HuH-7.5 (cell line): ENCODE measurements around the gene PRKN.

Source experiments
- DNase-seq: peaks from one replicate; pipeline ENCODE4 v3.0.0; 2011; ENCODE audit warnings: low spot score

Gene PRKN

DNA sequence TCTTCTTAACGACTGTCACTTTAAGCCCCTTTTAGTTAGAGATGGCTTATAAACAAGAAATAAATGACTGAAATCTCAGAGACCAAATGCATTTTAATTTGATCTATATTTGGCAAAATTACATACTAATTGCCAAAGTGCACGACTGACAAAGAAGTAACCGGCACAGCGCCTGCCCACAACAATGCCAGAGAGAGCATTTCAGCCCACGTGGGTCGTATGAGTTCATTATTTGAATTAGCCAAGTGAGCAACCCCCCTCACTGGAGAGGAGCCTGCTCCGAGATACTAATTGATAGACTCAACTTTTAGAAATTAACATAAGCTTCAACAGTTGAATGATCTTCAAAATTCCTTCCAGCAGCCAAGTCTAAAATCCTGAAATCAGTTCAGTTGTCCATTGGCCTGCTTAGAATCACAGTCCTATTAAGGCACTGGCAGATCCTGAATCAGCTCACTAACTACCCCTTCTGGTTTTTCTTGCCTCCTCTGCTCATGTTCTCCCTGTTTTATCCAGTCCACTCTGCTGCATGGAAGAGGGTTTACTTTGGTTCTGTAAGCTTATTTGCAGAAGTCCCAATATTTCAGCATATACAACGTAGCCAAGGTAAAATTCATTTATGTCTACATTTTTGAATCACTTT, 934.6 kb downstream of the PRKN start:
- no peak for DNase-seq

DNA sequence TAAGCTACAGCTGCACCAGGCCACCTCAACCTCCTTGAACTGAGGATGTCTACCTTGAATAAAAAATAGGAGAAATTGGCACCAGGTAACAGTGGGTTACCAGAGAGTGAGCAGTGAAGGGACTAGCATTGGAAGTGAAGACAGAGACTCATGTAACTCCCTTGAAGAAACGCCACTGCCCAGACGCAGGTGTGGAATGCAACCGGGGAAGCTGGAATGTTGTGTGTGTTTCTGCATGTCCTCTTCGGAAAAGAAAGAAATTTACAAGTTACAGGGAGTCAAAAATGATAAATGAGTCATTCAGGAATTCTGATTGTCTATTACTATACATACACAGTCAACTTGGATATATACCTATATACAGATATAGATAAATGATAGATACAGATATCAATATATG, 939.0 kb downstream of the PRKN start:
- DNase-seq: no peak

GRCh38 chr6:161772176-161772575, 955.4 kb downstream of the PRKN start:
- DNase-seq: no peak

GRCh38 chr6:161761966-161762365, 965.6 kb downstream of the PRKN start:
- DNase-seq: no peak

GRCh38 chr6:161755080-161755479, 972.5 kb downstream of the PRKN start:
- DNase-seq: no peak

DNA sequence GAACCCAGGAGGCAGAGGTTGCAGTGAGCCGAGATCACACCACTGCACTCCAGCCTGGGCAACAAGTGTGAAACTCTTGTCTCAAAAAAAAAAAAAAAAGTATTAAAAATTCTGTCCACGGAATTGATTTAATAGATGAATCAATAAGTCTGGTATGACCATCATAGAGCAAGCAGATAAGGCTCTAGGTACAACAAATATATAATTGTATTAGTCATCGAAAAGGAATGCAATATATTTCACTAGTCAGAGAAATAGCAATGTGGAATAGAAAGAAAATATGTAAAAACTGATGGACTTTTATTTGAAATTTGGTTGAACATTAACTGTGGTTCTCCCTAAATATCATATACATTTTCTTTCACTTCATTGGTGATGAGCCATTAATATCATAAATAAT, 976.9 kb downstream of the PRKN start:
- DNase-seq: no peak

GRCh38 chr6:161749576-161749975, 978.0 kb downstream of the PRKN start:
- no peak for DNase-seq

DNA sequence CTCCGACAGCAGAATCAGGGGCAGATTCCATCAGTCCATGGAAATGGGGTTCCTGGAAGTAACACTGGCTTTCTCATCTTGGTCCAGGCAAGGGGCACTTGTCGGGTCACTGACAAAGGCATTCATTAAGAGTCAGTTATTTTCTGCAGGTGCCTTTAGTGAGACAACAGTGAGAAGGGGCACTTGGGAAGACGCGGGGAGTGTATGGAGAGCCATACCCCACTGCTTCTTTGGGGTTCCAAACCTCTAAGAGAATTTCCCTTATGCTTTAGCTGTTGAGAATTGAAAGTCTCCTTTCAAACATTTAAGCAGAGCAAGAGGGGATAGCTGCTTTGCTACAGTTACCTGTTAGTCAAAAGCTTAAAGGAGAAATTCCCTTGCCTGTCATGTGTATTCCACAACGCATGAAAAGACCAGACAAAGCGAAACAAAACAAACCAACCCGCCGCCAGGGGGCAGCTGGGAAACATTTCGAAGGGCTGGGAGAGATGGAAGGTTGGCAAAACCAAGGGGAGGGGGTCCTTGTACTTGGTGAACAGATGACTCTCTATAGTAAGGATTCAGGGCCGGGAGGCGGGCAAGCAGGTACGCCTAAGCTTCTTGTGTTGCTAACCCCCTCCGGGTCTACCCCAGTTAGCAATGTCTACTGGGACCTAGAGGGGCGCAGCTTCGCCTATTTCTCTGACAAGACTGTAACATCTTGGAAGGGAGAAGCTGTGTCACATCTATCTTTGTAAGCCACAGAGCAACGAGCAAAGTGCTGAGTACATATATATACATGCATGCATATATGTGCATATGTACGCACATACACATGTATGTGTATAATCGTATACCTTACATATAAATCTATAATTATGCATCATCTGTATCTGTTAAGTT, 978.8 kb downstream of the PRKN start:
- no peak for DNase-seq

DNA sequence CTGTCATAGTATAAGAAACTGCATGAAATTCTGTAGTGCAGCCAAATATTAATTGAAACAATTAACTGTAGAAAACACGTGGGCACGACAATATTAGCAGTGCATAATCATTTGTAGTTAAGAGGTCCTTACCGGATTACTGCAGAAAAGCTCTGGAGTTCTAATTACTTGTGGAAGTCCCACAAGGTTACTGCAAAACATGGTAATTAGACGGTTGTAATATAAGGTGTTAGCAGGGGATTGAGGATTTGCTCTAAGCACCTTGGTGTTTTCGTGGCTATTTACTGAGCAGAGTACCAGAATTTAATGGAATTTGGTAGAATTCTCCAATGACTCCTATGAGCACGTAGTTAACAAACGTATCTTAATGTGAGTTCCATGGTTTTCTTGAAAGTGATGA, 980.1 kb downstream of the PRKN start:
- DNase-seq: no peak

DNA sequence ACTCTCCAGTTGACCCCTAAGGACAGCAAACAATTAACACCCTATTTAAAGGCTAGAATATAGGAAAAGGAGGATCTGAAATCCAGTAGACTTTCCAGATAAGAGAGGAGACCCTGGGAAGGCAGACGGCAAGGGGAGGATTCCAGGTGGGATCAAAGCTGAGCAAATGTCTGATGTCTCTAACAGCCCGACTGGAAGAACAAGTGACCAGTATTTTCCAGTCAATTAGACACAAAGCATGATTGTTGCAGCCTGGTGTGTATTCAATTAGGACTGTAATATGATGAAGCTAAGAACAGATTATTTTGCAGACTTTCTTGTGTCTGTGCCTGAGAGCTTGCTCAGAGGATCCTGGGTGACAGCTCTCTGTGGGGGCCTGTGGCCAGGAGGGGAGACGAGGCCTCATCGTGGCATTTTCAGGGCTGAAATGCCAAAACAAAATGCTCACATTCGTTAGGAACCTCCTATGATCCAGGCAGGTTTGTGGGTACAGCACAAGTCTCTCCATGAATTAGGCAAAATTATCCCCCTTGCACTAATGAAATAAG, 981.9 kb downstream of the PRKN start:
- DNase-seq: no peak

GRCh38 chr6:161745128-161745527, 982.4 kb downstream of the PRKN start:
- DNase-seq: no peak

- no peak for DNase-seq
Observed at GRCh38 chr6:161744211-161745067, 983.1 kb downstream of the PRKN start.

- no peak for DNase-seq
Observed at GRCh38 chr6:161743509-161744178, 983.9 kb downstream of the PRKN start.

GRCh38 chr6:161740486-161740885, 987.1 kb downstream of the PRKN start:
- no peak for DNase-seq

DNA sequence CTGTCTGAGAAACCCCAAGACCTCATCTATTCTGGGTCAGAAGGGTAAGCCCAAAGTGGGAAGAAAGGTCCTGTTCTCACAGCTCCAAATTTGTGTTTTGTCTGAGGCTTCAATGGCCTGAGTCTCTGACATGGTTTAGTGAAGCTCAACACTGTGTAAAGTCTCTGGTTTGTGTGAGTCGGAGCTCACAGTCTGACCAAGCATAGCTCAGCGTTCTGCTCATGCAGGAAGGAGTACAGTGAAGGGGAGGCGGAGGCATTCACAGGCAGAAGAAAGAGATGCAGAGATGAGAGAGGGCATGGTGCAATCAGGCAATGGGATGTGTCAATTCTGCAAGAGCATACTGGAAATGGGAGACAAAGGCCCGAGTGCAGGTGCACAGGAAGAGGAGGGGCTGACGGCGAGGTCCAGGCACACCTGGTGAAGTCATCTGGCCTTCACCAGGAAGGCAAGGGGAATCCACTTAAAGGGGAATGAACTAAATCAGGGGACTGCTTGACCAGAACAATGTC, 990.7 kb downstream of the PRKN start:
- DNase-seq: no peak

GRCh38 chr6:161736326-161736725, 991.2 kb downstream of the PRKN start:
- no peak for DNase-seq

GRCh38 chr6:161732594-161732993, 995.0 kb downstream of the PRKN start:
- DNase-seq: no peak

- DNase-seq: no peak
Observed at GRCh38 chr6:161727083-161727833, 1000.3 kb downstream of the PRKN start.

DNA sequence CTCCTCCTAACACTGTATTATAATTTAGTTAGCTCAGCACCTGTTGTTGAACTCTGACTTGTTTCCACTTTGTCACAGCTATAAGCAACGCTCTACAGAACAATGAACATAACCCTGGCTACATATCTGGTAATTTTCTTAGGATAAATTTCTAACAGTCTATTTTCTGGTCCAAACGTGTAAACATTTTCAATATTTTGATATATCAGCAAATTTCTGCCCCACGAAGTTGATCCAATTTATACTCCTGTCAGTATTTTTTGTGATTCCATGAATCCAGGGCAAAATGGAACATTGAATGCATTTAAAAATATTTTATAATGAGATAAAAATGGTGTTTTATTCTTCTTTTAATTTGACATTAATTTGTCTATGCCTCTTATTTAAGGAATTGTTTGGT, 1005.2 kb downstream of the PRKN start:
- DNase-seq: no peak

DNA sequence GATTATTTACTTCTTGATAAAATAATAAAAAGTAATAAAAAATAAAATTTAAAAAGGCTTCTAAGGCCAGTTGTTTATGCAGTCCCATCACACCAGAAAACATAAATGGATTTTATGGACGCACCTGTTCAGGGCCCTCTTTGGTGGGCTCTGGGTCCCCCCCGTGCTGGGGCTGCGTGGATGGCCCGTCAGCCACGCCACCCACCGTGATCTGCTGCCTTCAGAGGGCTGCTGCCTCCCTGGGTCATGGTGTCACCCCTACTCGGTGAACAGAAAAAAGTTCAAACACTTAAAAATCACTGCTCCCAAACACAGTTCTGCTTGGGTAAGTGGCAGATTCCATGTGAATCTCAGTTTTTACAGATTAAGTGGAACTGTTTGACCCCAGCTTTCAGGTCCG, 1006.1 kb downstream of the PRKN start:
- no peak for DNase-seq

- DNase-seq: no peak
Observed at GRCh38 chr6:161716176-161716575, 1011.4 kb downstream of the PRKN start.
